Astrocyte (in vitro differentiated cells and primary cell): ENCODE results near the gene HDX.

Source experiments
- EZH2 ChIP-seq: IDR thresholded peaks from 2 replicates; pipeline ENCODE4 v1.6.1; 2012; ENCODE audit warnings: mild to moderate bottlenecking, low read length, inconsistent platforms; ENCODE audit not compliant: insufficient read depth
- TF ChIP-seq, protein P1 (sequence below): IDR thresholded peaks from 2 replicates; pipeline ENCODE4 v1.5.1; 2011; ENCODE audit warnings: low read depth, mild to moderate bottlenecking, inconsistent platforms, low read length, moderate library complexity; ENCODE audit not compliant: insufficient read depth

DNA sequence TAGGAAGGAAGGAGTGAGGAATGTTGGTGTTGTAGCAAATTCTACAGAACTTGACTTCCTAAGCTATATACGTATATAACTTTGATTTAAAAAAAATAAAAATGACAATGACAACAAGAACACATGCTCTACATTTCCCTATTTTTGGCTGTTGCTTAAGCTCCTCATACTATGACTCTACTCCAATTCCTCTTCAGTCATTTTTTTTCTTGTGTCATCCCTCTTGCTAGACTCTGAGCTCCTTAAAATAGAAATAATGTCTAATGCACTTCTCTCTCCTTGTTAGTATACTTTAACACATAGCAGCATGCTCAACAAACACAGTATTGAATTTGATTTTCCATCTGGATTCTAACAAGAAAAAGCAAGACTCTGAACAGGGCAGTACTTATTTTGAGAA lies 144.0 kb downstream of the HDX start:
- TF ChIP-seq, protein P1, sequence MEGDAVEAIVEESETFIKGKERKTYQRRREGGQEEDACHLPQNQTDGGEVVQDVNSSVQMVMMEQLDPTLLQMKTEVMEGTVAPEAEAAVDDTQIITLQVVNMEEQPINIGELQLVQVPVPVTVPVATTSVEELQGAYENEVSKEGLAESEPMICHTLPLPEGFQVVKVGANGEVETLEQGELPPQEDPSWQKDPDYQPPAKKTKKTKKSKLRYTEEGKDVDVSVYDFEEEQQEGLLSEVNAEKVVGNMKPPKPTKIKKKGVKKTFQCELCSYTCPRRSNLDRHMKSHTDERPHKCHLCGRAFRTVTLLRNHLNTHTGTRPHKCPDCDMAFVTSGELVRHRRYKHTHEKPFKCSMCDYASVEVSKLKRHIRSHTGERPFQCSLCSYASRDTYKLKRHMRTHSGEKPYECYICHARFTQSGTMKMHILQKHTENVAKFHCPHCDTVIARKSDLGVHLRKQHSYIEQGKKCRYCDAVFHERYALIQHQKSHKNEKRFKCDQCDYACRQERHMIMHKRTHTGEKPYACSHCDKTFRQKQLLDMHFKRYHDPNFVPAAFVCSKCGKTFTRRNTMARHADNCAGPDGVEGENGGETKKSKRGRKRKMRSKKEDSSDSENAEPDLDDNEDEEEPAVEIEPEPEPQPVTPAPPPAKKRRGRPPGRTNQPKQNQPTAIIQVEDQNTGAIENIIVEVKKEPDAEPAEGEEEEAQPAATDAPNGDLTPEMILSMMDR, result no peak
- no peak for TF ChIP-seq EZH2
